ENCODE measurements around the gene NAP1L5.

DNA sequence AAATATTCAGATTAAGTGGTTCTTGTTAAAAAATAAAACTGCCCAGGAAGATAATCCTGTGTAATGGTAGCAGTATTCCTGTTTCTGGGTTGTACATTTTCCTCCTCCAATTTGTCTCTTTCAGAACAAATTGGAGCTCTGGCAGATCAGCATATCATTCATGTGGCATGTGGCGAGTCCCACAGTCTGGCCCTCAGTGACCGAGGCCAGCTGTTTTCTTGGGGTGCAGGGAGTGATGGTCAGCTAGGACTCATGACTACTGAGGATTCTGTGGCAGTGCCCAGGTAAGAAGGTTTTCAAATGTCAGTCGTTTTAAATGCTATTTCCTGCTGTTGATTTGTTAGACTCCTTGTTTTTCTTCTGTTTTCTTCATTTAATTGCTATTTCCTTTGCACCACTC, 47.9 kb downstream of the NAP1L5 start:
- TF ChIP-seq POLR2AphosphoS5 (IDR thresholded peaks at IDR 0.05; ENCODE audit: low read depth), result no peak
- TF ChIP-seq, protein P1, sequence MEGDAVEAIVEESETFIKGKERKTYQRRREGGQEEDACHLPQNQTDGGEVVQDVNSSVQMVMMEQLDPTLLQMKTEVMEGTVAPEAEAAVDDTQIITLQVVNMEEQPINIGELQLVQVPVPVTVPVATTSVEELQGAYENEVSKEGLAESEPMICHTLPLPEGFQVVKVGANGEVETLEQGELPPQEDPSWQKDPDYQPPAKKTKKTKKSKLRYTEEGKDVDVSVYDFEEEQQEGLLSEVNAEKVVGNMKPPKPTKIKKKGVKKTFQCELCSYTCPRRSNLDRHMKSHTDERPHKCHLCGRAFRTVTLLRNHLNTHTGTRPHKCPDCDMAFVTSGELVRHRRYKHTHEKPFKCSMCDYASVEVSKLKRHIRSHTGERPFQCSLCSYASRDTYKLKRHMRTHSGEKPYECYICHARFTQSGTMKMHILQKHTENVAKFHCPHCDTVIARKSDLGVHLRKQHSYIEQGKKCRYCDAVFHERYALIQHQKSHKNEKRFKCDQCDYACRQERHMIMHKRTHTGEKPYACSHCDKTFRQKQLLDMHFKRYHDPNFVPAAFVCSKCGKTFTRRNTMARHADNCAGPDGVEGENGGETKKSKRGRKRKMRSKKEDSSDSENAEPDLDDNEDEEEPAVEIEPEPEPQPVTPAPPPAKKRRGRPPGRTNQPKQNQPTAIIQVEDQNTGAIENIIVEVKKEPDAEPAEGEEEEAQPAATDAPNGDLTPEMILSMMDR (conservative IDR thresholded peaks at IDR 0.05; ENCODE audit: low read depth in 2 of 2), result no peak
- no peak for TF ChIP-seq ZNF114 (CRISPR knock-in tag; IDR thresholded peaks at IDR 0.05)
- no peak for TF ChIP-seq EZH2 (IDR thresholded peaks at IDR 0.05; ENCODE audit: low read depth, unreplicated experiment)
- TF ChIP-seq EZH2phosphoT487 (IDR thresholded peaks at IDR 0.05; ENCODE audit: unreplicated experiment), result no peak
- TF ChIP-seq, protein P2, sequence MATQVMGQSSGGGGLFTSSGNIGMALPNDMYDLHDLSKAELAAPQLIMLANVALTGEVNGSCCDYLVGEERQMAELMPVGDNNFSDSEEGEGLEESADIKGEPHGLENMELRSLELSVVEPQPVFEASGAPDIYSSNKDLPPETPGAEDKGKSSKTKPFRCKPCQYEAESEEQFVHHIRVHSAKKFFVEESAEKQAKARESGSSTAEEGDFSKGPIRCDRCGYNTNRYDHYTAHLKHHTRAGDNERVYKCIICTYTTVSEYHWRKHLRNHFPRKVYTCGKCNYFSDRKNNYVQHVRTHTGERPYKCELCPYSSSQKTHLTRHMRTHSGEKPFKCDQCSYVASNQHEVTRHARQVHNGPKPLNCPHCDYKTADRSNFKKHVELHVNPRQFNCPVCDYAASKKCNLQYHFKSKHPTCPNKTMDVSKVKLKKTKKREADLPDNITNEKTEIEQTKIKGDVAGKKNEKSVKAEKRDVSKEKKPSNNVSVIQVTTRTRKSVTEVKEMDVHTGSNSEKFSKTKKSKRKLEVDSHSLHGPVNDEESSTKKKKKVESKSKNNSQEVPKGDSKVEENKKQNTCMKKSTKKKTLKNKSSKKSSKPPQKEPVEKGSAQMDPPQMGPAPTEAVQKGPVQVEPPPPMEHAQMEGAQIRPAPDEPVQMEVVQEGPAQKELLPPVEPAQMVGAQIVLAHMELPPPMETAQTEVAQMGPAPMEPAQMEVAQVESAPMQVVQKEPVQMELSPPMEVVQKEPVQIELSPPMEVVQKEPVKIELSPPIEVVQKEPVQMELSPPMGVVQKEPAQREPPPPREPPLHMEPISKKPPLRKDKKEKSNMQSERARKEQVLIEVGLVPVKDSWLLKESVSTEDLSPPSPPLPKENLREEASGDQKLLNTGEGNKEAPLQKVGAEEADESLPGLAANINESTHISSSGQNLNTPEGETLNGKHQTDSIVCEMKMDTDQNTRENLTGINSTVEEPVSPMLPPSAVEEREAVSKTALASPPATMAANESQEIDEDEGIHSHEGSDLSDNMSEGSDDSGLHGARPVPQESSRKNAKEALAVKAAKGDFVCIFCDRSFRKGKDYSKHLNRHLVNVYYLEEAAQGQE (IDR thresholded peaks at IDR 0.05; ENCODE audit: unreplicated experiment), result no peak
- no peak for TF ChIP-seq ZNF331 (CRISPR knock-in tag; IDR thresholded peaks at IDR 0.05; ENCODE audit: low read depth)

All from GM23338 (cell line).